Gastrocnemius medialis (tissue), 4 donors: ENCODE results near the gene PCDHGC3. TPM values are rescaled to one million over a fixed set of nuclear protein-coding genes. Genes with fewer than 3 reads are reported as not detected.

Experiments used
- ATAC-seq, 2 donors: fragments of 150-250 bp; one replicate each; pipeline ENCODE4 v1.9.1; 2016
- DNase-seq, 2 donors: peaks; one replicate each; pipeline ENCODE4 v3.0.0-alpha.2; 2019
- H3K27ac ChIP-seq, 4 donors: fragments of 200-600 bp; sonication (generic); 1 replicate in 1 of 4; 2 replicates in 3 of 4; pipeline ENCODE4 v1.5.1; 2016 to 2018; ENCODE audit warnings: mild to moderate bottlenecking in 2 of 4, moderate library complexity in 1 of 4
- H3K27me3 ChIP-seq, 3 donors: fragments of 200-600 bp; sonication (generic) in 2 of 3; 1 replicate in 1 of 3; 2 replicates in 2 of 3; pipeline versions ENCODE4 v1.5.1 to v1.6.0; 2016 to 2019; ENCODE audit warnings: mild to moderate bottlenecking in 1 of 3, moderate library complexity in 1 of 3
- H3K36me3 ChIP-seq, 2 donors: fragments of 200-600 bp; sonication (generic) in 1 of 2; one replicate each; pipeline ENCODE4 v1.5.1; 2017 to 2018
- H3K4me1 ChIP-seq, 2 donors: fragments of 200-600 bp; sonication (generic) in 1 of 2; one replicate each; pipeline ENCODE4 v1.5.1; 2016 to 2017; ENCODE audit warnings: mild to moderate bottlenecking in 2 of 2
- H3K4me3 ChIP-seq, 4 donors: fragments of 200-600 bp; sonication (generic) in 3 of 4; 1 replicate in 1 of 4; 2 replicates in 3 of 4; pipeline ENCODE4 v1.5.1; 2016 to 2019; ENCODE audit warnings: mild to moderate bottlenecking in 2 of 4
- H3K9me3 ChIP-seq, 3 donors: fragments of 200-600 bp; sonication (generic) in 2 of 3; 1 replicate in 1 of 3; 2 replicates in 2 of 3; pipeline ENCODE4 v1.5.1; 2016 to 2019
- POLR2A ChIP-seq, 2 donors: fragments of 450-650 bp; IDR thresholded peaks; one replicate each; pipeline ENCODE4 v1.6.1; 2017; ENCODE audit warnings: antibody characterized with exemption in 2 of 2, mild to moderate bottlenecking in 2 of 2, moderate library complexity in 2 of 2
- in situ Hi-C, 4 donors: fragments of 200-750 bp; cut with MboI; loops; one replicate each; pipeline versions ENCODE4 v1.15.0 to v1.8.0; 2017; ENCODE audit warnings: low sequenced_read_pairs in 4 of 4
- intact Hi-C: fragments of 100-400 bp; cut with DNase I; formaldehyde crosslinking; loops from one replicate; pipeline ENCODE4 v1.15.1; 2023; ENCODE audit warnings: low total_unique reads
- total RNA-seq, 4 donors: library from RNA; depleted of rRNA; stranded (reverse); fragments of >200 nt; gene quantifications; one replicate each; pipeline versions ENCODE4 v1.1.0 to v1.2.3, GENCODE V29; 2016
- TF ChIP-seq, protein P1 (sequence below), 5 experiments: fragments of 450-650 bp in 3 of 5; fragments of 200-600 bp in 2 of 5; sonication (generic) in 2 of 5; IDR thresholded peaks in 4 of 5; conservative IDR thresholded peaks in 1 of 5; 1 replicate in 4 of 5; 2 replicates in 1 of 5; pipeline ENCODE4 v1.5.1; 2016 to 2019; ENCODE audit warnings: antibody characterized with exemption in 5 of 5, mild to moderate bottlenecking in 3 of 5, moderate library complexity in 3 of 5

Gene PCDHGC3
- total RNA-seq, 4 donors from 2014 or later: 11.8 to 14.5 (median 13.8) TPM

GRCh38 chr5:141441571-141442170 lies 34.1 kb upstream of the PCDHGC3 start:
- Histone ChIP-seq H3K9me3 (no peaks in the 10 kb centered on the region), H3K4me3 (no peak overlapping the region), H3K27ac (no peak overlapping the region), H3K27me3 (no peaks in the 10 kb centered on the region), H3K4me1 (peaks cover 0 to 4% of the 10 kb centered on the region in 2 donors), H3K36me3 (no peaks in the 10 kb centered on the region)
- in situ Hi-C loops: no loop called here
- intact Hi-C loops: no loop called here
- DNase-seq (no peak), ATAC-seq (no peak)
- TF ChIP-seq, protein P1, sequence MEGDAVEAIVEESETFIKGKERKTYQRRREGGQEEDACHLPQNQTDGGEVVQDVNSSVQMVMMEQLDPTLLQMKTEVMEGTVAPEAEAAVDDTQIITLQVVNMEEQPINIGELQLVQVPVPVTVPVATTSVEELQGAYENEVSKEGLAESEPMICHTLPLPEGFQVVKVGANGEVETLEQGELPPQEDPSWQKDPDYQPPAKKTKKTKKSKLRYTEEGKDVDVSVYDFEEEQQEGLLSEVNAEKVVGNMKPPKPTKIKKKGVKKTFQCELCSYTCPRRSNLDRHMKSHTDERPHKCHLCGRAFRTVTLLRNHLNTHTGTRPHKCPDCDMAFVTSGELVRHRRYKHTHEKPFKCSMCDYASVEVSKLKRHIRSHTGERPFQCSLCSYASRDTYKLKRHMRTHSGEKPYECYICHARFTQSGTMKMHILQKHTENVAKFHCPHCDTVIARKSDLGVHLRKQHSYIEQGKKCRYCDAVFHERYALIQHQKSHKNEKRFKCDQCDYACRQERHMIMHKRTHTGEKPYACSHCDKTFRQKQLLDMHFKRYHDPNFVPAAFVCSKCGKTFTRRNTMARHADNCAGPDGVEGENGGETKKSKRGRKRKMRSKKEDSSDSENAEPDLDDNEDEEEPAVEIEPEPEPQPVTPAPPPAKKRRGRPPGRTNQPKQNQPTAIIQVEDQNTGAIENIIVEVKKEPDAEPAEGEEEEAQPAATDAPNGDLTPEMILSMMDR (IDR thresholded peaks at IDR 0.05 in 4 of 5, conservative IDR thresholded peaks at IDR 0.05 in 1 of 5): no peak
- no peak for TF ChIP-seq POLR2A (IDR thresholded peaks at IDR 0.05)

GRCh38 chr5:141465351-141465750 lies 10.4 kb upstream of the PCDHGC3 start:
- no peaks in the 10 kb centered on the region for H3K36me3 ChIP-seq
- no peak for TF ChIP-seq POLR2A (IDR thresholded peaks at IDR 0.05)
- TF ChIP-seq, protein P1 (IDR thresholded peaks at IDR 0.05 in 4 of 5, conservative IDR thresholded peaks at IDR 0.05 in 1 of 5): no peak
- DNase-seq: no peak
- H3K4me3 ChIP-seq: no peak overlapping the region
- no peaks in the 10 kb centered on the region for H3K9me3 ChIP-seq
- intact Hi-C loops (no loop called here), in situ Hi-C loops (no loop called here)
- no peaks in the 10 kb centered on the region for H3K27me3 ChIP-seq
- H3K4me1 ChIP-seq: no peaks in the 10 kb centered on the region
- no peak overlapping the region for H3K27ac ChIP-seq
- no peak for ATAC-seq

GRCh38 chr5:141476132-141476911 lies 556 bp downstream of the PCDHGC3 start:
- H3K4me1 ChIP-seq: peaks cover 45 to 54% of the 10 kb centered on the region in 2 donors

DNA sequence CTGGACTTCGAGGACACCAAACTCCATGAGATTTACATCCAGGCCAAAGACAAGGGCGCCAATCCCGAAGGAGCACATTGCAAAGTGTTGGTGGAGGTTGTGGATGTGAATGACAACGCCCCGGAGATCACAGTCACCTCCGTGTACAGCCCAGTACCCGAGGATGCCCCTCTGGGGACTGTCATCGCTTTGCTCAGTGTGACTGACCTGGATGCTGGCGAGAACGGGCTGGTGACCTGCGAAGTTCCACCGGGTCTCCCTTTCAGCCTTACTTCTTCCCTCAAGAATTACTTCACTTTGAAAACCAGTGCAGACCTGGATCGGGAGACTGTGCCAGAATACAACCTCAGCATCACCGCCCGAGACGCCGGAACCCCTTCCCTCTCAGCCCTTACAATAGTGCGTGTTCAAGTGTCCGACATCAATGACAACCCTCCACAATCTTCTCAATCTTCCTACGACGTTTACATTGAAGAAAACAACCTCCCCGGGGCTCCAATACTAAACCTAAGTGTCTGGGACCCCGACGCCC lies 1.3 kb downstream of the PCDHGC3 start:
- DNase-seq: no peak
- H3K4me3 ChIP-seq: peak overlapping the region; percentile 69 to 83 (median 75)
- no peak for ATAC-seq
- in situ Hi-C loops: loop anchor here in 2 of 4 donors (5.0 kb wide), 4 partner anchors 45 to 85 kb away; partner anchors contain the start of gene PCDHGA11 (in 1 of the 2)
- no peaks in the 10 kb centered on the region for H3K9me3 ChIP-seq
- peaks cover 44 to 60% of the 10 kb centered on the region in 2 donors for H3K4me1 ChIP-seq
- H3K27ac ChIP-seq: peak overlapping the region; percentile 82 to 91 (median 88)
- no peaks in the 10 kb centered on the region for H3K36me3 ChIP-seq
- no peaks in the 10 kb centered on the region for H3K27me3 ChIP-seq
- intact Hi-C loops: loop anchor here (2.0 kb wide), 2 partner anchors 30 to 46 kb away; partner anchors contain the start of gene PCDHGA12
- TF ChIP-seq, protein P1 (IDR thresholded peaks at IDR 0.05 in 4 of 5, conservative IDR thresholded peaks at IDR 0.05 in 1 of 5): no peak
- TF ChIP-seq POLR2A (IDR thresholded peaks at IDR 0.05): no peak

More at GRCh38 chr5:141476132-141476911, 556 bp downstream of the PCDHGC3 start:
- TF ChIP-seq, protein P1 (IDR thresholded peaks at IDR 0.05 in 4 of 5, conservative IDR thresholded peaks at IDR 0.05 in 1 of 5): no peak
- peak in 1 of 2 donors; percentile 24 for TF ChIP-seq POLR2A (IDR thresholded peaks at IDR 0.05)
- intact Hi-C loops: loop anchor here (1.0 to 2.0 kb wide), 3 partner anchors 30 to 84 kb away; partner anchors contain the start of gene PCDHGA12
- H3K27ac ChIP-seq: peak overlapping the region; percentile 82 to 91 (median 88)
- DNase-seq: peak; percentile 29 to 65
- no peaks in the 10 kb centered on the region for H3K27me3 ChIP-seq
- no peaks in the 10 kb centered on the region for H3K9me3 ChIP-seq
- H3K36me3 ChIP-seq: no peaks in the 10 kb centered on the region
- in situ Hi-C loops: loop anchor here in 2 of 4 donors (5.0 kb wide), 4 partner anchors 46 to 86 kb away; partner anchors contain the start of gene PCDHGA11 (in 1 of the 2)
- peak; percentile 60 to 64 for ATAC-seq
- H3K4me3 ChIP-seq: peak overlapping the region; percentile 69 to 83 (median 75)
